Measurements from ENCODE around the gene MYH9.

Gene MYH9

DNA sequence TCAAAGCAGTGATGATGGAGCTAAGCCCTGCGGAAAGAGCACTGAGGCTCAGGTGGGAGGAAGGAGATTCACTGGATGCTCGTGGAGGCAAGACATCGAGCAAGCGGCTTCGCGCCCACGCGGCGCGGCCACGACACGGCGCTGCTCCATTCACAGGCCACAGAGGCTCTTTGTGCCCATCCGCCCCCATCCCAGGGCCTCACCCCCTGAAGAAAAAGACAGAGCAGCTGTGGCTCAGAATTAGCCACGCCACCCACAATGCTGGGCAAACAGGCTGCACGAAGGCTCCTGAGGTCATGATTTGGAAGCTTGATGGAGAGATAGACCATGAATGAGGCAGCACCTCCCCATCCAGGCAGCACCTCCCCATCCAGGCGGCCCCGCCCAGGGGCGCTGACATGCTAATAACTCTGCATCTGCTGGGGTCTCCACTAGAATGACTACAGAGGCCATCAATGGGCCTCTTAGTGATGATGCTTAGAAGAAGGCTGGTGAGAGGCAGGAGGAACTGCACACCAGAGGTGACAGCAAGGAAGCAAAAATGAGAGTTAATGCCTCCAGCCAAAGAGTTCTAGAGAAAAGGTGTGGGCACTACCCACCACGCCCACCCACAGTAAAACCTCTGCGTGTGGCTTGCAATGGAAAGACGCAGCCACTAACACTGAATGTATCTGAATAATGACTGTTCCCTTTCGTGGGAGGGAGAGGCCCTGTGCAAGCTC is 43.5 kb downstream of the MYH9 start:
- no peak for DNase-seq

DNA sequence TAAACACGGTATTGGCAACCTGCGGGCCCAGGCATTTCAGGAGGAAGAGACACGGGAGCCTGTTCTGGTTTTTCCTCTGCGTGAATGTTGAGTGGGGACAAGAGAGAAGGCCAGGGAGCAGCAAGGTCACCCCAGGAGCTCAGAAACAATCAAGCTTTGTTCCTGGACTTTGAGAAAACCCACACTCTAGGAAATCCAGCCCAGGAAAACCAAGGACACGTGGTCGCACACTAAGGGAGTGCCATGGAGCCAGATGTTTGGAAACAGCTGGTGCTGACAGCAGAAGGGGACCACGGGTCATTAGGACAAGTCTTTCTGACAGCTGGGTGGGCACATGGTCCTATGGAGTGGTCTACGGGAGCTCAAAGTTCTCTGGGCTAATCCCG is 44.1 kb downstream of the MYH9 start:
- DNase-seq = no peak

DNA sequence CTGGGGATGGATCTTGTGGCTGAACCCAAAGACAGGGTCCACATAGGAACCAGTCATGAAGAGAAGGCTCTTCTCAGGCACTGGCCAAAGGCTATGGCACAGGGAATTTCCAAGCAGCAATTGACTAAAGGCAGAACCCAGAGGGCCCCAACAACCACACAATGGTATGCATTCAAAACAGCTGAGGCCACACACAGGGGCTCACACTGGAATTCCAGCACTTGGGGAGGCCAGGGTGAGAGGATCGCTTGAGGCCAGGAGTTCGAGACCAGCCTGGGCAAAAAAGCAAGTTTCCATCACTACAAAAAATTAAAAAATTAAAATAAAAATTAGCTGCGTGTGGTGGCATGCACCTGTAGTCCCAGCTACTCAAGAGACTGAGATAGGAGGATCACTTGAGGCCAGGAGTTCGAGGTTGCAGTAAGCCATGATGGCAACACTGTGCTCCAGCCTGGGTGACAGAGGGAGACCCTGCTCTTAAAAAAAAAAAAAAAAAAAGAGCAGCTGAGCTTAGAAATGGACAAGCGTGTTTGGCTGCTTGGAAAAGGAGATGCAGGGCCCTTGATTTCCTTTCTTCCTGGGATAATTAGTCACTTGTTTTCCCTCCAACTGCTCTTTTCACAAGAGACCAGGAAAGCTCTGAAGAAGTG is 44.6 kb downstream of the MYH9 start:
- no peak for DNase-seq

DNA sequence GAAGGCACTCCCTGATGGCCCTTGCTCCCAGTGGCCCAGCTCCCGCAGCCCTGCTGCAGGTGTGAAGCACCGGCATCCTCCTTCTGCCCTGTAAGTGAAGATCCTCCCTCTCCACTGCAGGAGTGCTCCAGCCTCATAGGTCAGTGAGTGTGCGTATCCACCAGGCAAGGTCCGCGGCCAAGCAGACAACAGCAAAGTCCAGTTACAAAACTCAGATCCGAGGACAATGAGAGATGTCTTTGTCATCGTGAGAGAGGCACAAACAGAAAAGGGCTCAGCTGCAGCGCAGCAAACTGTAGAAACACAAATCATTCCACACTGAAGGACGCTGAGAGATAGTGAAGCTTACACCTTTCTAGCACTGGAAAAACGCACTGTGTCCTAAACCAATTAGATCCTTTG is 46.1 kb downstream of the MYH9 start:
- DNase-seq = no peak

DNA sequence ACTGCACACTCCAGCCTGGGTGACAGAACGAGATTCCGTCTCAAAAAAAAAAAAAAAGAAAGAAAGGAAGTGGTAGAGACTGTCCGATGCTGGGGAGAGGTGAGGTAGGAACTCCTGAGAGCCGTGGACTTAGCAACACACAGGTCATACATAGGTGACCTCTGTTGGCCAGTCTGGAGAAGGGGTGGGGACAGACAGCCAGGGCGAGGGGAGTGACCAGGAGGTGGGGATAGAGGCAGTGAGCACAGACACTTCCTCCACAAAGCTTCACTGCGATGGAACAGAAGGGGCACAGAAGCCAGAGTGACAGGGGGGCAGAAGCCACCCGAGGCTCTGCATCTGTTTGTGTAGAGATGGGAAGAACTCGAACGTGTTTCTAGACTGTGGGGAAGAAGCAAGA is 47.1 kb downstream of the MYH9 start:
- no peak for DNase-seq

DNA sequence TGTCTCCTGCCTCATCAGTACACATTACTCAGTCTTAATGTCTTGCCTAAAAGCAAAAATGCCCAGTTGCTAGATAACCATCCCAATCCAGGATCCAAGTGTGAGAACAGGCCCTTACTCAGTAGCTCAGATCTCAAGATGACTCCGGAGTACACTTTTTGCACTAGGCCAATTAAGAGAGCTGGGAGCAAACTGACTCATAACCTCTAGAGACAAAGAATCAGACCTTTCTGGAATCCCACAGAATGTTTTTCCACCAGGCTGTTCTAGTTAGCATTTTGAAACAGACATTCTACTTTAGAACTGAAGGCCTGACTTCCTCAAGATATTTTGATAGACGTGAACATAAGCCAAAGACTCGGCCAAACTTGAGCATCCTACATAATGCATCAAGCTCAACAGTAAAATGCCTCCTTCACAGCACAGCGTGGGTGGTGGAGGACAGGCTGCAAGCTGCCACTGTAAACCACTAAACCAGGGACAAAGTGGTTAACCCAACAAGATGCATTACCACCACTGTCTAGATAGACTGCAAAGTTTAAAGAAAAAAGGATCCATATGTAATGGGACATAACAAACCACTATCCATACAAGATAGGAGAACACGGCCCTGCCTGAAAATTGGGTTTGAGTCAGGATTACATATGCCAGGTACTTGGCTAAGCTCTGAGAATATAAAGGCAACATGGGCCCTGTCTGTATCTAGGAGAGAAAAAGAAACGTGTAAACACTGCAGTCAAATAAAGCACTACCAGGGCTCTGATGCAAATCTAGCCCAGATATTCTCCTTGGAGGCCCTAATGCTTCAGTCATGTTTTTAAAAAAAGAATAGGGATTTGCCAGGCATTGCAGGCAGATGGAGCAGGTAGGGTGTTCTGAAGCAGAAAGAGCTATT is 48.3 kb downstream of the MYH9 start:
- DNase-seq = no peak

DNA sequence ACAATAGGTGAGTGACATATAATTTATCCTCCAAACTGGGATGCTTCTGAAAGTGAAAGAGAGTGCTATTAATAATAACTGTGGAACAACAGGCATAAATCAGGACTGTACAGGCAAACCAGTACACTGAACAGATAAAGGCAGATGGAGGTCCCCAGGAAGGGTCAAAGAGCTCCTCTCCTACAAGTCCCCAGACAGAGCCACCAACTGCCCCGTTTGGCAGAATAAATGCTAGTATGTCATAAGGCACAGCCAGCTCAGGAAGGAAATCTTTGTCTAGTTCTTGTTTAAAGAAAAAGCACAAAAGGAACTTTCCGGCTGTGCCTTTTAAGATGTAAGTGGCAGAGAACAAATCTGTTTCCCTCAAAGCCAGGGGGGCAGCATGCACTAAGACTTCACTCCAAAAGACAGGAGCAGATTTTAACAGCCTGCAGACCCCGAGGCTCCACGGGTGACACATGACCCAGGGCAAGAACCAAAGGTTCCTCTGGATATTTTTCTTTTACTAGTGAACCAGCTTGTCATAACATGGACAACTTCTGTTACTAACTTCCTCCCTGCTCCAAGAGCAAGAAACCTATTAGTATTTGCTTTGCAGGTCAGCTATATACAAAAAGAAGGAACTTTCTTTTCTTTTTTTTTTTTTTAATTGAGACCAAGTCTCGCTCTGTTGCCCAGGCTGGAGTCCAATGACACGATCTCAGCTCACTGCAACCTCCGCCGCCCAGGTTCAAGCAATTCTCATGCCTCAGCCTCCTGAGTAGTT is 50.2 kb downstream of the MYH9 start:
- DNase-seq = peak; percentile 27 to 46

DNA sequence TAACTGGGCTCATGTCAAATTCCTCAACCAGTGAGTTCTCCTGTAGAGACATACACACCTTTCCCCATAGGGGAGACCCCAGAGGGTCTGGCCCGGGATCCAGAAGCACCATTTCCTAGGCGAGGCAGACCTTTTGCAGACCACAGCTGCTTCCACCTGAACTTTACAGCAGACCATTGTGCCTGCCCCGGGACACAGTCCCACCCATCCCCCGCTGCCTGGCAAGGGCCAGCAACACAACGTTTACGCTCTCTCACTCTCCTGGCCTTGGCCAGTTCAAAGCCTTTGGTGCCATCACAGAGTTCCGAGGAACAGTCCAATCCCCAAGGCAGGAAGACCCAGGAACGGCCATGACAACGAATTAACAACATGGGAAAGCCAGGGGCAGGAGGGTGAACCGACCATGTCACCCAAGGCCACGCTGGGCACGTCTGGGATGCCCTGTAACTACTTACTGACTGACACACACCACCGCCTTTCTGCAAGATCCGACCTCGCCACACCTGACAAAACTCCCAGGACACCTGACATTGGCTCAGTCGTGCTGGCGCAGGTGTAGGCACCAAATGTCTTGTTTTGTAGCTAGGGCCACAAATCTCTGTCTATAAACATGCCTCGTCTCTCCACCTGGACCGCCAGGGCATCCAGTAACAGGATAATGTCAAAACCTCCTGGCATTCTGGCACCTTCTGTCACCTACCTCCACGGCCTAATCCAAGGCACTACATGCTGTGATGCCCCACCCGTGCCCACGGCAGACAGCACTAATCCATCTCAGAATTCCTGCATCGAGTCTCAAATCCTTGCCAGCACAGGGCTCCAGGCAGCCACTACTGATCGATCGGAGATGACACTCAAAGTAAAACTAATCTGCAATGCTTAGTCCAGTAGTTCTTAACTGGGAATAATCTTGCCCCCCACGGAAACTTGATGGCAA is 51.3 kb downstream of the MYH9 start:
- DNase-seq = no peak

DNA sequence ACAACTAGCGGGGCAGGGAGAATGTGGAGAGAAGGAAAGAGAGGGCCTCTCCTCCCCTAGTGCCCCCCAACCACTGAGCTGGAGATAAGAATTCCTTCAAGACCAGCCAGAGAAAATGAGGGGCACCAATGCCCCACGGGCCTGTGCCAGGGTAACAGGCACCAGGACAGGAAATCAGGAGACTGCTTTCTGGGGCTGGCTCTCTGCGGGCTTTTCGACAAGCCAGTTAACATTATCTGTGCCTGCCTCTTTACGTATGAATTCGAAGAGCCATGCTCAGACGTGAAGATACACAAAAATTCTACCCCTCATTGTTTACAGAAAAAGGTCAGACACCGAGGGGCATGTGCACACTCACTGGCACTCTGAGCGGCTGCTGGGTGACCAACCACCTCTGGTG is 52.1 kb downstream of the MYH9 start:
- DNase-seq = no peak

DNA sequence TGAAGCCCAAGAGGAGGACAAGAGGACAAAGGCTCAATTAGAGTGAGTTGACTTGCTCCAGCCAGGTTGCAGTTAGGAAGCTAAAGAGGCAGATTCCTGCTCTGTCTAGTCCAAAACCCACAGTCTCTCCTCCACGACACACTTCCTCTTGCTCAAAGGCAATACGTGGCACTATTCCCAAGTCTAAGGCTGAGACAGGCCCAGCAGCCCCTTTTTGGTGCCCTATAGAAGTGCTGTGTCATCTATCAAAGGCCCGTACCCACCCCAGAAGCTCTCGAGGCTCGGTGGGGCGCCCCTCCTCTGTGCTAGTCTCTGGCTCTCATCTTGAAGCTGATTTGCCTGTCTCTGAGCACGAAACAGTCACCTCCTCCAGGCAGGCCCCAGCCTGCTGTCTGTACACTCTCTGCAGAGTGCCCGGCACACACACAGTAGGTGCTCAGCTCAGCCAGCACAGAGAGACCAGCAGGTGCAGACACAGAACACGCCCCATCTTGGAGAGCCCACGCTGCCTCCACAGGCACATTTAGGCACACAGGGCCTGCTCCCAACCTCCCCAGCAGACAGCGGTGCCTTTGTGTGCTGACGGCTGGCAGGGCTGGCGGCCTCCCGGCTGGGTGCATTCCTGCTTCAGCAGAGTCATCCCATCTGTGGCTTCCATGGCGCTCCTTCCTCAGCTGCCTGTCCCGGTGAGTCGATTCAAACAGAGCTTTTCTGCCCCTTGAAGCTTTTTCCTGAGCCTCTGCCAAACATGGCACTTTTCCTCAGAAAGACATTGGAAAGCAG is 52.8 kb downstream of the MYH9 start:
- peak; percentile 31 to 52 for DNase-seq

DNA sequence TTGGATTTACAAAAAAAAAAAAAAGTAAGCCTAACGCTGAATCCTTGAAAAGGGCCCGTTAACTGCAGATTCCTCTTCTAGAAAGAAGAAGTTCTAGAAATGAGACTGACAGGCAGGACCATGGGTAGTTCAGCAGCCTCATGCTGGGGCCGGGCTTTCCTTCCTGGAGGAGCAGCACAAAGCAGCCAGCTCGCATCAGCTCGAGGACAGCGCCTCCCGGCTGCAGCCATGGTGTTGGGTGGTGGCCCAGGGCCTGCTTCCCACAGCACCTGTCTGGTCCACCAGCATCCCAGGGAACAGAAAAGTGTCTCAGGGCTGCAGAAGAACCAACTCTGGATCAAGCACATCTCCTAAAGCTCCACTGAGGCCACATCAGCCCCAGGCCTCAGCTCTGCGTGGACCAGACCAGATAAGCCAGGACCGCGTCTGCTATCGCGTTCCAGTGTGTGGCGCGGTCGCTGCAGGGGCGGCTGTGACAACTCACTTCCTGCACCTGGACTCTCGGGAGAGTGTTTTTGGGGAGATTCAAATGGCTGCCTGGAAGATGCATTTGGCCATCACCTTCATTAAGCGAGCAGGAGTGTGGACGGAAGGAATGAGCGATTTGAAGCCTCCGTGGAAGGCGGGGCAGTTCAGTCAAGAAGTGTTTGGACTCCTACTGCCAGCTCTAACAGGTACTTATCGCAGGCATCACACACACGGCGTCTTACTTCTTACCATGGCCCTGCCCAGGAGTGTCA is 53.5 kb downstream of the MYH9 start:
- peak; percentile 66 to 68 for DNase-seq

DNA sequence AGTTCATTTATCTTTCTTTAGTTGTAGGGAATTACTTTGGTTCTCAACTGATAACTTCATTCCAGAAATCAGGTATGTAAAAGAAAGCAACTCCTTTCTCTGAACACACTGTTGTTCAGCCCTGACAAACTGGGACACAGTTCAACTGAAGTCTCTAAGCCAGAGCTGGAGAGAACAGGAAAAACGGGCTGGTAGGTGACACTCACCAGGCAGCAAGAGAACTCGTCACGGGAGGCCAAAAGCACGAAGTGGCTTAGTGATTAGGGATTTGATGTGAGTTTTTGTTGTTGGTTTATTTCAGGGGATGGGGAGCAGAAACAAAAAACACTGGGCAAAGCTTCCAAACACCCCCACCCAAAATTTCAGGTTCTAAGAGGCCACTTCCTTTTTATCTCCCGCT is 54.1 kb downstream of the MYH9 start:
- DNase-seq = no peak

DNA sequence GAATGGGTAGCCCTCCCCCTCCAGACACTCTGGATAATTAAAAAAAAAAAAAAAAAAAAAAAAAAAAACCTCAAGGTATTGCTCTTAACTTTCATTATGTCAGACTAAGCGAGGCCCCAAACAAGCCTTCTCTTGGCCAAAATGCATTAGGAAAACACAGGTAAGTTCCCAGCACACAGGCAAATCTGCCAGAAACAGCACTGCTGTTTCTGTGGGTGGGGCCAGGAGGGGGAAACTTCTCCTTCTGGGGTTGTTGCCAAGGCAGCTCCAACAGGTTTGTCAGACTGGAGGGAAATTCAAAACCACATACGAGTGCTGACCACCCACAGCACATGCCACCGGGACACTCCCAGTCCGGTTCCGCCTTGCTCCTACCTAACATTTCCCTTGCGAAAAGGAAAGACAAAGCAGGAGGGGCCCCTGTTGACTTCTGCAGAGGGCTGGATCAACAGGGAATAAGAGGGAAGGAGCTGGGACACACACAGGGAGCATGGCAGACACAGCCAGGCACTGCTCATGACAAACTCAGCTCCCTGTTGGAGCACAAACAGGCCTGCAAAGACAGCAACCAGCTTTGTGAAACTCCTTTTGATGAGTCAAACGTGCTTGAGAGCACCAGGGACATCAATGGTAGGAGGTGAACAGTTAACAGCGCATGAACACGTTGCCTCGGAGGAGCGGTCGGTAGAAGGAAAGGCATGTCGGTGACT is 55.0 kb downstream of the MYH9 start:
- peak; percentile 36 to 64 for DNase-seq

DNA sequence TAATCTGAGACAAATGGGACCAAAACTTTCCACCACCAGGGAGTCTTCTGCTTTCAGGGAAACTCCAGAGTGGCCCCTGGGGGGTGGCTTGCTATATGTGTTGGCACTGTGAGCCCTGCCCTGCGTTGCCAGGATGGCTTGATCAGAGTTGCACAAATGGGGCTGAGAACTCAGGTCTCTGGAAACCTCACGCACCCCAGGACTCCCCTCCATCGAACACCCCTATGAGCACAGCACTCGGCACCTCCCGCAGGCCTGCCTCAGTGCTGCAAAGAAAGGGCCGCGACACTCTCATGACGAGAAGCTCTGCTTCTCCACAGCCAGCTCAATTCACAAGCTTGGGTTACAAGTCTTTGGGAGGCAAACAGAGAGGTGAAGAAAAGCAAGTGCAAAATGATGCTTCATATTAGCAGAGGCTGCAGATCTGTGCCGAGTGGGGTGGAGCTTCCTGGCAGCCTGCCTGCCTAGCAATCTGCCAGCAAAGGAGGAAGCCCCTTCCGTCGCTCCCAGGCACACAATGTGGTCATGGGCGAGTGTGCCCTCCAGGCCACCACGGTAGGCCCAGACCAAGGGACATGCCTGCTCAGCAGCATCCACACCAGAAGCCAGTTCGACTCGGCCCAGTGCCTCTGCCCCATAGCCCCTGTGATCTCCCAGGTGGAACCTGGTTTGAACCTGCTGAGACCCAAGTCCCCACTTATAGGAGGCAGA is 55.7 kb downstream of the MYH9 start:
- DNase-seq = peak; percentile 68 to 74

DNA sequence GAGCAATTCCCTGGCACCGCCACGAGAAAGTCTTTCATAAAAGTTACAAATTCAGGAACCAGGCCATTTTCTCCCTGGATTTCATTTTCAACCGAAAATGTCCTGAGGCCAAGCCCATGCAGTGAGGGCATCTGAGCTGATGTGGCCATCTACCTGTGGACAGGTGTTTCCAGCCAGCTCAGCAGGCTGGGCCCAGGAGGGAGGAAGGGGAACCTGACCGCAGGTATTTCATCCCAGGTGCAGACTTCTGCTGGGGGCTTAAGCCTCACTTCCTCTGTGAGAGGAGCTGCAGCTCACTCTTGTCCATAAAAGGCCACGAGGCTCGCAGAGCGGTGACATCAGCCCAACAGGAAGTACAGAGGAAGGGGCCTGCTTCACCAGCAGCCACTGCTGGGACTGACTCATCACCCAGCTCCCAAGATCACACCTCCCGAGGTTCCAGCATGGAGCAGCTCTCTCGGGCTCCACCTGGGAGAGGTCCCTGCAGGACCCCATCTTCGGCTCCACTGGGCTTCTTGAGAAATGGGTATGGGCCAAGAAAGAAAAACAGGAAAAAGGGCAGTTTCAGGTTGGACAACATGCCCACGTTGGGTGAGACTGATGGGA is 56.4 kb downstream of the MYH9 start:
- DNase-seq = peak; percentile 83 to 93

DNA sequence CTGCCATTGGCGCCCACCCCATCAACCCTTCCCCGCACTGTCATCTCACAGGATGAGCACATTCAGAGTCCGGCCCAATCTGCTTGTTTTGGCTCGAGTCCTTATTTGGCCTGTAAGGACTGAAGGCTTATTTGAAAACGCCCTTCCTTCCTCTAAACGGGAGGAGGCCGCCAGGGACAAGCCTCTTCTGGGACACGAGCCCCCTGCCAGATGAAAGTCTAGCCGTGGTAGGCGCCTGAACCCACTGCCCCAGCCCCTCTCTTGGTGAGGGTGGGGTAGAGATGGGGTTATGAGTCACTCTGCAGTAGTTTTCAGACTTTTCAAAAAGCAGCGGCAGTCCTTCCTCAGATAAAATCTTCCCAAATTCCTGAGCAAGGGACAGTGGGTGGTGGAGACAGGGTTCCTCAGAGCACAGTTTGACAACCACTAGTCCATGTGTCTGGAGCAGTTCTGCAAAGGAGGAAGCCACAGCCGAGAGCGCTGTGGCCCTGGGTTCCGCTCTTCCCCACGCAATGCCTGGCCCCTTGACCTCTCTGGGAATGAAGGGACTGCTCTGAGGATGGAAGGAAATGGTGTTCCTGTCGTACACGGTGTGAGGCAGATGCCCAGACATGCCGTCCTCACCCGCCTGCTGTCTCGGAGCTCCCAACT is 57.0 kb downstream of the MYH9 start:
- DNase-seq = peak; percentile 58 to 80

DNA sequence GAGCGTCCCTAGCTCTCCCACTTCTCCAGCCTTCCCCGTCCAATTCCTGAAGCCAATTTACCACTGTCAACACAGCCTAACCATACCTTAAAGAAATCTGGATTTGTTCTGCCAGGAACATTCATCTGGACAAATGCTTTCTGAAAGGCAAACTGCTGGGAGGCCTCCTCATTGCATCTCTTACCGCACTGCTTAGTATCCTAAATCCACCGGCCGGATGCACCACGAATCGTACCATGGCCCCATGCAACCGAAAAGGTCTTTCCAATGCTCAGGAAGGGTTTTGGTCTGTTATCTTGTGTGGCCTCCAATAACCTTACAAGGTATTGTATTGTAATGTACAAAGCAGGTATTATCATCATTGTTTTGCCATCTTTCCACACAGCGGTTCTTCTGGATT is 57.6 kb downstream of the MYH9 start:
- DNase-seq = no peak
